ENCODE results near the gene RARA.

DNA sequence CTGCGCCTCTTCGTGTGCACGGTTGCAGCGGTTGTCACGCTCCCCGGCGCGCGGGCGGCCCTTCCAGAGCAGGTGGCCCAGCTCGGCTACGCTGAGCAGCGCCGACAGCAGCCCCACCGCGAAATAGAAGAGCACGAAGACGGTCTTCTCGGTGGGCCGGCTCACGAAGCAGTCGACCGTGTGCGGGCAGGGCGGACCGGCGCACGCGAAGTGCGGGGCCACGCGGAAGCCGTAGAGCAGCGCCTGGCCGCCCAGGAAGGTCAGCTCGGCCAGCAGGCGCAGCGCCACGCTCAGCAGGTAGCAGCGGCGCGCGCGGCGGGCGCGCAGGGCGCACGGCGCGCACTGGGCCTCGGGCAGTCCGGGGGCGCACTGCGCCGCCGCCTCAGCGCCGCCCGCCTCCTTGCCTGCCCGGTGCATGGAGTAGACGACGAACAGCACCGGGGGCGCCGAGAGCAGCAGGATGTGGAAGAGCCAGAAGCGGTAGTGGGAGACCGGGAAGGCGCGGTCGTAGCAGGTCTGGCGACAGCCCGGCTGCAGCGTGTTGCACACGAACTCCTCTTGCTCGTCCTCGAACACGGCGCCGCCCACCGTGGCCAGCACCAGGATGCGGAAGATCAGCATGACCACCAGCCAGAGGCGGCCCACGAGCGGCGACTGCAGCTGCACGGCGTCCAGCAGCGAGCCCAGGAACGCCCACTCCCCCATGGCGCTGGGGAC is 54.3 kb downstream of the RARA start:
- TF ChIP-seq REST (IDR thresholded peaks at IDR 0.05; ENCODE audit: unreplicated experiment) (no peak), POLR2AphosphoS5 (IDR thresholded peaks at IDR 0.05; ENCODE audit: low read depth) (no peak), CREB1 (CRISPR knock-in tag; IDR thresholded peaks at IDR 0.05; ENCODE audit: low read depth) (no peak), JUNB (IDR thresholded peaks at IDR 0.05; ENCODE audit: unreplicated experiment) (no peak), EZH2 (IDR thresholded peaks at IDR 0.05; ENCODE audit: low read depth, unreplicated experiment) (no peak), EZH2phosphoT487 (IDR thresholded peaks at IDR 0.05; ENCODE audit: unreplicated experiment) (no peak), STAT1 (IDR thresholded peaks at IDR 0.05; ENCODE audit: unreplicated experiment) (no peak), ETS1 (IDR thresholded peaks at IDR 0.05) (no peak), ZNF331 (CRISPR knock-in tag; IDR thresholded peaks at IDR 0.05; ENCODE audit: low read depth) (no peak), ZNF114 (CRISPR knock-in tag; IDR thresholded peaks at IDR 0.05) (no peak)
- TF ChIP-seq, protein P1, sequence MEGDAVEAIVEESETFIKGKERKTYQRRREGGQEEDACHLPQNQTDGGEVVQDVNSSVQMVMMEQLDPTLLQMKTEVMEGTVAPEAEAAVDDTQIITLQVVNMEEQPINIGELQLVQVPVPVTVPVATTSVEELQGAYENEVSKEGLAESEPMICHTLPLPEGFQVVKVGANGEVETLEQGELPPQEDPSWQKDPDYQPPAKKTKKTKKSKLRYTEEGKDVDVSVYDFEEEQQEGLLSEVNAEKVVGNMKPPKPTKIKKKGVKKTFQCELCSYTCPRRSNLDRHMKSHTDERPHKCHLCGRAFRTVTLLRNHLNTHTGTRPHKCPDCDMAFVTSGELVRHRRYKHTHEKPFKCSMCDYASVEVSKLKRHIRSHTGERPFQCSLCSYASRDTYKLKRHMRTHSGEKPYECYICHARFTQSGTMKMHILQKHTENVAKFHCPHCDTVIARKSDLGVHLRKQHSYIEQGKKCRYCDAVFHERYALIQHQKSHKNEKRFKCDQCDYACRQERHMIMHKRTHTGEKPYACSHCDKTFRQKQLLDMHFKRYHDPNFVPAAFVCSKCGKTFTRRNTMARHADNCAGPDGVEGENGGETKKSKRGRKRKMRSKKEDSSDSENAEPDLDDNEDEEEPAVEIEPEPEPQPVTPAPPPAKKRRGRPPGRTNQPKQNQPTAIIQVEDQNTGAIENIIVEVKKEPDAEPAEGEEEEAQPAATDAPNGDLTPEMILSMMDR (conservative IDR thresholded peaks at IDR 0.05; ENCODE audit: low read depth in 2 of 2): no peak
- TF ChIP-seq, protein P2, sequence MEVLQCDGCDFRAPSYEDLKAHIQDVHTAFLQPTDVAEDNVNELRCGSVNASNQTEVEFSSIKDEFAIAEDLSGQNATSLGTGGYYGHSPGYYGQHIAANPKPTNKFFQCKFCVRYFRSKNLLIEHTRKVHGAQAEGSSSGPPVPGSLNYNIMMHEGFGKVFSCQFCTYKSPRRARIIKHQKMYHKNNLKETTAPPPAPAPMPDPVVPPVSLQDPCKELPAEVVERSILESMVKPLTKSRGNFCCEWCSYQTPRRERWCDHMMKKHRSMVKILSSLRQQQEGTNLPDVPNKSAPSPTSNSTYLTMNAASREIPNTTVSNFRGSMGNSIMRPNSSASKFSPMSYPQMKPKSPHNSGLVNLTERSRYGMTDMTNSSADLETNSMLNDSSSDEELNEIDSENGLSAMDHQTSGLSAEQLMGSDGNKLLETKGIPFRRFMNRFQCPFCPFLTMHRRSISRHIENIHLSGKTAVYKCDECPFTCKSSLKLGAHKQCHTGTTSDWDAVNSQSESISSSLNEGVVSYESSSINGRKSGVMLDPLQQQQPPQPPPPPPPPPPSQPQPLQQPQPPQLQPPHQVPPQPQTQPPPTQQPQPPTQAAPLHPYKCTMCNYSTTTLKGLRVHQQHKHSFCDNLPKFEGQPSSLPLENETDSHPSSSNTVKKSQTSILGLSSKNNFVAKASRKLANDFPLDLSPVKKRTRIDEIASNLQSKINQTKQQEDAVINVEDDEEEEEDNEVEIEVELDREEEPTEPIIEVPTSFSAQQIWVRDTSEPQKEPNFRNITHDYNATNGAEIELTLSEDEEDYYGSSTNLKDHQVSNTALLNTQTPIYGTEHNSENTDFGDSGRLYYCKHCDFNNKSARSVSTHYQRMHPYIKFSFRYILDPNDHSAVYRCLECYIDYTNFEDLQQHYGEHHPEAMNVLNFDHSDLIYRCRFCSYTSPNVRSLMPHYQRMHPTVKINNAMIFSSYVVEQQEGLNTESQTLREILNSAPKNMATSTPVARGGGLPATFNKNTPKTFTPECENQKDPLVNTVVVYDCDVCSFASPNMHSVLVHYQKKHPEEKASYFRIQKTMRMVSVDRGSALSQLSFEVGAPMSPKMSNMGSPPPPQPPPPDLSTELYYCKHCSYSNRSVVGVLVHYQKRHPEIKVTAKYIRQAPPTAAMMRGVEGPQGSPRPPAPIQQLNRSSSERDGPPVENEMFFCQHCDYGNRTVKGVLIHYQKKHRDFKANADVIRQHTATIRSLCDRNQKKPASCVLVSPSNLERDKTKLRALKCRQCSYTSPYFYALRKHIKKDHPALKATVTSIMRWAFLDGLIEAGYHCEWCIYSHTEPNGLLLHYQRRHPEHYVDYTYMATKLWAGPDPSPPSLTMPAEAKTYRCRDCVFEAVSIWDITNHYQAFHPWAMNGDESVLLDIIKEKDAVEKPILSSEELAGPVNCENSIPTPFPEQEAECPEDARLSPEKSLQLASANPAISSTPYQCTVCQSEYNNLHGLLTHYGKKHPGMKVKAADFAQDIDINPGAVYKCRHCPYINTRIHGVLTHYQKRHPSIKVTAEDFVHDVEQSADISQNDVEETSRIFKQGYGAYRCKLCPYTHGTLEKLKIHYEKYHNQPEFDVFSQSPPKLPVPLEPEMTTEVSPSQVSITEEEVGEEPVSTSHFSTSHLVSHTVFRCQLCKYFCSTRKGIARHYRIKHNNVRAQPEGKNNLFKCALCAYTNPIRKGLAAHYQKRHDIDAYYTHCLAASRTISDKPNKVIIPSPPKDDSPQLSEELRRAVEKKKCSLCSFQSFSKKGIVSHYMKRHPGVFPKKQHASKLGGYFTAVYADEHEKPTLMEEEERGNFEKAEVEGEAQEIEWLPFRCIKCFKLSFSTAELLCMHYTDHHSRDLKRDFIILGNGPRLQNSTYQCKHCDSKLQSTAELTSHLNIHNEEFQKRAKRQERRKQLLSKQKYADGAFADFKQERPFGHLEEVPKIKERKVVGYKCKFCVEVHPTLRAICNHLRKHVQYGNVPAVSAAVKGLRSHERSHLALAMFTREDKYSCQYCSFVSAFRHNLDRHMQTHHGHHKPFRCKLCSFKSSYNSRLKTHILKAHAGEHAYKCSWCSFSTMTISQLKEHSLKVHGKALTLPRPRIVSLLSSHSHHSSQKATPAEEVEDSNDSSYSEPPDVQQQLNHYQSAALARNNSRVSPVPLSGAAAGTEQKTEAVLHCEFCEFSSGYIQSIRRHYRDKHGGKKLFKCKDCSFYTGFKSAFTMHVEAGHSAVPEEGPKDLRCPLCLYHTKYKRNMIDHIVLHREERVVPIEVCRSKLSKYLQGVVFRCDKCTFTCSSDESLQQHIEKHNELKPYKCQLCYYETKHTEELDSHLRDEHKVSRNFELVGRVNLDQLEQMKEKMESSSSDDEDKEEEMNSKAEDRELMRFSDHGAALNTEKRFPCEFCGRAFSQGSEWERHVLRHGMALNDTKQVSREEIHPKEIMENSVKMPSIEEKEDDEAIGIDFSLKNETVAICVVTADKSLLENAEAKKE (CRISPR knock-in tag; IDR thresholded peaks at IDR 0.05): no peak
